PFSK-1 (cell line): Measurements from ENCODE around the gene VPS11.

Source experiments
- POLR2AphosphoS5 ChIP-seq: IDR thresholded peaks from 2 replicates; pipeline ENCODE4 v1.6.1; 2012; ENCODE audit warnings: low read depth, mild to moderate bottlenecking, control low read depth, low read length, moderate library complexity
- REST ChIP-seq, 2 experiments: IDR thresholded peaks; 2 replicates each; pipeline versions ENCODE4 v1.6.1 to v1.8.0; 2011 to 2012; ENCODE audit warnings: low read depth in 2 of 2, low read length in 2 of 2, control low read depth in 1 of 2, inconsistent platforms in 1 of 2, mild to moderate bottlenecking in 1 of 2, moderate library complexity in 1 of 2; ENCODE audit not compliant: insufficient read depth in 1 of 2
- SIN3A ChIP-seq: IDR thresholded peaks from 2 replicates; pipeline ENCODE4 v1.6.1; 2012; ENCODE audit warnings: mild to moderate bottlenecking, low read length, moderate library complexity, borderline replicate concordance; ENCODE audit not compliant: insufficient read depth

DNA sequence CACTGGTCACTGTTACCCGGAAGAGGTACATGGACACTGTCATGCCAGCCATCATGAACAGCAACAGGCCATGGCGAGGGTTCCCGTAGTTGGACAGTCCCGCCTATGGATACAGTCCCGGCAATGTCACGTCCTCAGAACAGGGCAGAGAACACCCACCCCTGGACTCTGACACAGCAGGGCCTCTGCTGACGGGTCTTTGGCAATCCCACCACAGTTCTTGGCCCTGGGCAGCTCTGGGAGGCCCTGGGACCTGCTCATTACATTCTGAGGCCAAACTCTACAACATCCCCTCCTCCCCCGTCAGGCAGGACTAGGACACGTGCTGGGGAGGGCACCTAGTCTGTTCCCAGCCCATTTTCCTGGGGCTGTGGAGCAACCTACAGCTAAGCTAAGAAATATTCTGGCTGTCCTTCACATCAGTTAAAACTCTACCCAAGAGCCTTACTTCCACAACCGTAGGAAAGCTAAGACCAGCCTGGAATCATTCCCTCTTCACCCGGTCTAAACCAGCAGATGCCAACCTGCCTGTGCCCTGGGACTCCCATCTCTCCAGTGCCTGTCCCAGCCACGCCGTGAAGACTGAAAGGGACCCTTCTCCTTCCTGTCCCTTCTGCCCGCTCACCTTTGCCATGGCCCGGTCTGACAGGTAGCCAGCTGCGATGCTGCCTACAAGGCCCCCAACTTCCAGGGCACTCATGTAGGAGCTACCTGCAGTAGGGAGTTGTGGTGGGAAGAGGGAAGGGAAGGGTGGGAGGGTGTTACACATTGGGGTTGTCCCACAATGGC, 41.4 kb upstream of the VPS11 start:
- no peak for TF ChIP-seq POLR2AphosphoS5
- no peak for TF ChIP-seq REST (IDR thresholded peaks at IDR 0.05; ENCODE audit: insufficient read depth in 1 of 2, low read depth in 2 of 2, low read length in 2 of 2)
- TF ChIP-seq SIN3A: no peak
